Vagina (tissue), 2 donors: ENCODE results near the gene HHIPL2.

ENCODE experiments used
- POLR2A ChIP-seq, 2 donors: fragments of 450-650 bp; IDR thresholded peaks; one replicate each; pipeline ENCODE4 v1.6.1; 2017; ENCODE audit warnings: antibody characterized with exemption in 2 of 2, mild to moderate bottlenecking in 2 of 2, moderate library complexity in 2 of 2
- POLR2AphosphoS5 ChIP-seq, 2 donors: sonication (generic); formaldehyde crosslinking; IDR thresholded peaks; one replicate each; pipeline ENCODE4 v1.9.0; 2017; ENCODE audit warnings: antibody characterized with exemption in 2 of 2, mild to moderate bottlenecking in 2 of 2, low read depth in 1 of 2; ENCODE audit not compliant: insufficient read depth in 1 of 2
- TF ChIP-seq, protein P1 (sequence below), 3 experiments: fragments of 450-650 bp in 2 of 3; fragments of 200-600 bp in 1 of 3; sonication (generic) in 1 of 3; IDR thresholded peaks; one replicate each; pipeline ENCODE4 v1.5.1; 2017 to 2019; ENCODE audit warnings: antibody characterized with exemption in 3 of 3, mild to moderate bottlenecking in 2 of 3, moderate library complexity in 2 of 3

DNA sequence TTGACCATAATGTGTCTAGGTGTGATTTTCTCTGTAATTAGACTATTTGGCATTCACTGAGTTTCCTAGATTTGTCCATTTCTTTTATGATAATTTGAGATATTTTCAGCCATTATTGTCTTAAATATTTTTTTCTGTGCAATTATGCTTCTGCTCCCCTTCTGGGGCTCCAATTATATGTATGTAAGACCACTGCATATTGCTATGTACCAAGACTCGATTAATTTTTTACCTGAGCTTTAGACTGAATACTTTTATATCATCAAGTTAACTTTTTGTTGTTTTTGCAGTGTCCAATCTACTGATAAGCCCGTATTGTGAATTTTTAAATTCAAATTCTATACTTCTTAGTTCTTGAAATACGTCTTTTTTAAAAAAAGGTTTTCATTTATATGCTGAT lies 46.9 kb upstream of the HHIPL2 start:
- TF ChIP-seq POLR2A (IDR thresholded peaks at IDR 0.05), result no peak
- TF ChIP-seq, protein P1, sequence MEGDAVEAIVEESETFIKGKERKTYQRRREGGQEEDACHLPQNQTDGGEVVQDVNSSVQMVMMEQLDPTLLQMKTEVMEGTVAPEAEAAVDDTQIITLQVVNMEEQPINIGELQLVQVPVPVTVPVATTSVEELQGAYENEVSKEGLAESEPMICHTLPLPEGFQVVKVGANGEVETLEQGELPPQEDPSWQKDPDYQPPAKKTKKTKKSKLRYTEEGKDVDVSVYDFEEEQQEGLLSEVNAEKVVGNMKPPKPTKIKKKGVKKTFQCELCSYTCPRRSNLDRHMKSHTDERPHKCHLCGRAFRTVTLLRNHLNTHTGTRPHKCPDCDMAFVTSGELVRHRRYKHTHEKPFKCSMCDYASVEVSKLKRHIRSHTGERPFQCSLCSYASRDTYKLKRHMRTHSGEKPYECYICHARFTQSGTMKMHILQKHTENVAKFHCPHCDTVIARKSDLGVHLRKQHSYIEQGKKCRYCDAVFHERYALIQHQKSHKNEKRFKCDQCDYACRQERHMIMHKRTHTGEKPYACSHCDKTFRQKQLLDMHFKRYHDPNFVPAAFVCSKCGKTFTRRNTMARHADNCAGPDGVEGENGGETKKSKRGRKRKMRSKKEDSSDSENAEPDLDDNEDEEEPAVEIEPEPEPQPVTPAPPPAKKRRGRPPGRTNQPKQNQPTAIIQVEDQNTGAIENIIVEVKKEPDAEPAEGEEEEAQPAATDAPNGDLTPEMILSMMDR (IDR thresholded peaks at IDR 0.05), result no peak
- no peak for TF ChIP-seq POLR2AphosphoS5 (IDR thresholded peaks at IDR 0.05; ENCODE audit: insufficient read depth in 1 of 2, low read depth in 1 of 2)
